Muscle of arm (tissue), 12 donors: Measurements from ENCODE around the gene SLC25A36. TPM values are rescaled to one million over a fixed set of nuclear protein-coding genes. Genes with fewer than 3 reads are reported as not detected.
"Not testable (repeated sequence)": the region's sequence is repeated elsewhere in the genome, so short reads cannot be mapped to it uniquely, and the experiment has no call there.

Experiments used
- DNase-seq: peaks from one replicate; pipeline ENCODE4 v3.0.0-alpha.2; 2013
- polyA plus RNA-seq, 12 donors: library from polyadenylated mRNA; unstranded; fragments of 120-200 nt; gene quantifications; one replicate each; pipeline ENCODE4 v1.2.1, GENCODE V29; 2013; ENCODE audit not compliant: insufficient read length in 12 of 12

Gene SLC25A36
- polyA plus RNA-seq, 12 donors, result 50.3 to 107 (median 82.1) TPM; not detected in 1

DNA sequence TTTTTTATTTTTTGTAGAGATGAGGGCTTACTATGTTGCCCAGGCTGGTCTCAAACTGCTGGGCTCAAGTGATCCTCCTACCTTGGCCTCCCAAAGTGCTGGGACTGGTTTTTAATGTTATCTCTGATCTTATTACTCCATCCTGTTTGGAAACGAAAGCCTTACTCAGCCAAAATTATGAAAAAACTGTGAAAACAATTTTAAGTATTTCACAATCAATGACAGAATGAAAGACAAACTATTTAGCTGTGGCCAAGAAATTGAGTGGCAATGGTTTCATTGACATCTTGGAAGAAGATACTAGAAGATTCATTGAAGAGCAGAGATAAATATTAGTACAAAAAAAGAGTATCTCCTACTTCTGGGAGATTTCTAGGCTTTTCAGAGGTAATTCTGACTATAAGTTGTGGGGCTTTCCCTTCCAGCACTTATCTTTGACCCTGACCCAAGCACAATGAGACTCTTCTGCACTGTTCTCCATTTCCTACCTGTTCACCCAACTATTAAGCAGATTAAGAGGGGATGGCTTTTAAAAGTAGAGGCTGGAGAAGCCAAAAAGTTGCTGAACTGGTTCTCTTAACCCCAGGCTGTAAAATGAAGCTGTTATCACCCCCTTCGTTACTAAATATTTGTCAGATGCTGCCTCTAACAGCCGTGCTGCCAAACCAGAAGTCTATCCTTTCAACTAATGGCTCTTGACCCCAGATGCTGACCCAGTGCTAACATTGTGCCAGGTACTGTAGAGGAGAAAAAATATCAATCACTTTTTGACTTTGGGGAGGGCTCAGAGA, 14.2 kb upstream of the SLC25A36 start:
- no peak for DNase-seq

DNA sequence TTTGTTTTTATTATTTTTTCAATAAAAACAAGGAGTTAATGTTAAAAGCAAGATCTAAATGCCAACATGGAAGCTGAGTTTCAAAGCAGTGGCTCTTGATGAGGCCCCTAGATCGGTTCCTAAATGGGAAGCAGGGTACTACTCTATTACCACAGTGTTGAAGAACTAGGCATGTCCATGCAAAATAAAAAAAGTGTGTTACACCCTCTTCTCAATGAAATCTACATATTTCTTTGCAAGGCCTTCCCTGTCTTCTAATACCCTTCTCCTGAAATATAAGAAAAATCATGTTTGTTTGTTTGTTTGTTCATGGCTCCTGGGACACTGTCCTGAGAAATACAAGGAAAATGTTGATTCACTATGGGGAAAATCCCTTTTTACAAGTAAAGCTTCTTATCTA, 12.2 kb upstream of the SLC25A36 start:
- DNase-seq, result no peak

DNA sequence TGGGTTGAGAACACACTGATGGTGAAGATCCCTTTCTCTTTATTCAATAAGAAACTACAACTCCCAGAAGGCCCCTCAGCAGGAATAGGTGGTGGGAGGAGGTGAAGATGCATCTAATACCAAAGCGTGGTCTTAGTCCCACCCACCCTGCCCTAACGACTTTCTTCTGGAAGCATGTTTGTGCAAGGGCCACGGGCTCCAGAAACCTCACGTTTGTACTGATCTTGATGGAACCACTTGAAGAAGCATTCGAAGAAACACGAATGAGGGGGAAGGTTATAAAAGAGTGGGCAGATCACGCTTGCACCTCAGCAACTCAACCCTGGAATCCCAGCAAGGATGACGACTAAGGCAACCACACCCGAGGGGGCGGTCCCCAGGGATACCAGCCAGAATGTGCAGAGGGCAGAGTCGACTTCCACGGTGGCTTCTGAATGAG, 10.6 kb upstream of the SLC25A36 start:
- DNase-seq, result no peak

DNA sequence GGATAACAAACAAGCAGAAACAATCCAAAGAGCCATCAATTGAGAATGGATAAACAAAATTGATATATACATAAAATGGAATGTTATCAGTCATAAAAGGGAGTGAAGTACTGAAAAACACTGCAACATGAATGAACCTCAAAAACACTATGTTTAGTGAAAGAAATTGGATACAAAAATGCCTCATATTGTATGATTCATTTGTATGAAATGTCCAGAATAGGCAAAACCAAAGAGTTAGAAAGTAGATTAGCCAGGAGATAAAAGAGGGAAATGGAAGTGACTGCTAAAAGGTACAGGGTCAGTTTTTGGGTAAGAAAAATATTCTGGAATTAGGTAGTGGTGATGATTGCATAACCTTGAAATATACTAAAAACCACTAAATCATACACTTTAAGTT, 9.8 kb upstream of the SLC25A36 start:
- no peak for DNase-seq

DNA sequence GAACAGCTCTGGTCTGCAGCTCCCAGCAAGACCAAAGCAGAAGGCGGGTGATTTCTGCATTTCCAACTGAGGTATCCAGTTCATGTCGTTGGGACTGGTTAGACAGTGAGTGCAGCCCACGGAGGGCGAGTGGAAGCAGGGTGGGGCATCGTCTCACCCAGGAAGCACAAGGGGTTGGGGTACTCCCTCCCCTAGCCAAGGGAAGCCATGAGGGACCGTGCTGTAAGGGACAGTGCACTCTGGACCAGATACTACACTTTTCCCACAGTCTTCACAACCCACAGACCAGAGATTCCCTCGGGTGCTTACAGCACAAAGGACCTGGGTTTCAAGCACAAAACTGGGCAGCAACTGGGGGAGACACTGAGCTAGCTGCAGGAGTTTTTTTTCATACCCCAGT, 8.5 kb upstream of the SLC25A36 start:
- no peak for DNase-seq

DNA sequence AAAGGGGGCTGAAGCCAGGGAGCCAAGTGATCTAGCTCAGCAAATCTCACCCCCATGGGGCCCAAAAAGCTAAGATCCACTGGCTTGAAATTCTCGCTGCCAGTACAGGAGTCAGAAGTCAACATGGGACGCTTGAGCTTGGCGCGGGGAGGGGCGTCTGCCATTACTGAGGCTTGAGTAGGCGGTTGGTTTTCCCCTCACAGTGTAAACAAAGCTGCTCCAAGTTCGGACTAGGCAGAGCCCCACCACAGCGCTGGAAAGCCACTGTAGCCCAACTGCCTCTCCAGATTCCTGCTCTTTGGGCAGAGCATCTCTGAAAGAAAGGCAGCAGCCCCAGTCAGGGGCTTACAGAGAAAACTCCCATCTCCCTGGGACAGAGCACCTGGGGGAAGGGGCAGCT, 8.1 kb upstream of the SLC25A36 start:
- no peak for DNase-seq

DNA sequence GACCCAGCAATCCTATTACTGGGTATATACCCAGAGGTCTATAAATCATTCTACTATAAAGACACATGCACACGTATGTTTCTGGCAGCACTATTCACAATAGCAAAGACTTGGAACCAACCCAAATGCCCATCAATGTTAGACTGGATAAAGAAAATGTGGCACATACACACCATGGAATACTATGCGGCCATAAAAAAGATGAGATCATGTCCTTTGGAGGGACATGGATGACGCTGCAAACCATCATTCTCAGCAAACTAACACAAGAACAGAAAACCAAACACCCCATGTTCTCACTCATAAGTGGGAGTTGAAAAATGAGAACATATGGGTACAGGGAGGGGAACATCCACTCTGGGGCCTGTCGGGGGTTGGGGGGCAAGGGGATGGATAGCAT, 2.3 kb upstream of the SLC25A36 start:
- DNase-seq, result not testable (repeated sequence)

DNA sequence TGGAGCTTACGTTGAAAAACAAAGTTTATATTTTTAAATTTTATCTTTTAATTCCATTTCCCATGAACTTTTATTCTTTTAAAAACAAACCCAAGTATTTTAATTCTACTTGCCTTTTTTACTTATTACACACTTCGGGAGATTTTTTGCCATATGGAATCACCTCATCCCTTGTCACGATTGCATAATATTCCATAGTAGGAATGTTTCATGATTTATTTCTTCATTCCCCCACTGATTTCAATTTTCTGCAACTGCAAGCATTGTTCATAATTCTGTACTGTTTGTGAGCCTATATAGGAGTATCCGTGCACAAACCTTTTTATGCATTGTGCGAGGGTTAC, 574 bp upstream of the SLC25A36 start:
- DNase-seq, result no peak

DNA sequence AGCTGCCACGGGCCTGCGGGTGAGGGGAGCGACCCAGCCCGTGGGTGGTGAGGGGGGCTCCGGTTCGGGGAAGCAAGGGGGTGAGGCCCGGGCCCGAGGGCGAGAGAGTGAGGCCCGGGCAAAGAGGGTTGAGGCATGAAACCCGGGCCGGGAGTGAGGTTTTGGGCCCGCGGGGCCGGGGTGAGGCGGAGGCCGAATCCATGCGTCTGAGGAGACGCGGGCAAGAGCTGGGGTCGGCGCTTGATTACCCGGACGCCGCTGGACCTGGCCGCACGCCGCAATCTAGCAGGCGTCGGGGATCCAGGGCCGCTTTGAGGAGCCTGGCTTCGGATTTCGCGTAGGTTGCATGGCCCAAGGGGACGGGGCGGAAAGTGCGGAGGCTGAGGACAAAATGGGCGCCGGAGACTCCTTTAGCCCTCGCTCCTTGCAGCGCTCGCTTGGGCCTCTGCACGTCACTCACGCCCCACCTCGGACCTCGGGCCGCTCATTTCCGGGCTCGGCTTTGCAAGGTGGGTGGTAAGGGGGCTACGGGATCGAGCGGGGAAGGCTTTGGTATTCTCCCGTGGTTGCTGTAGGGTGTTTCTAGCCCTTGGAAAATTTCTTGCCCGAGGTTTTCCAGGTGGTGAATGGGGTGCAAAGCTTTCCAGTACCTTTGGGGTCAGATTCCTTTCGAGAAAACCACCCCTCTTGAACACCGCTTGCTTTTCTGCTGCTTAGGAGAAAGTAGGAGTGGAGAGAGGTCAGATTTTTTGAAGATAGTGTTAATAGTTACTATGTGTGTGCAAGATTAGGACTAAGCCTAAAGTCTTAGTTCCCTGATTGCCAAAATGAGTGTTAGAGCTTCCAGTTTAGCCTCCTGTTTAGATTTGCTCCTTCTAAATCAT, 827 bp downstream of the SLC25A36 start:
- peak; percentile 80 for DNase-seq

DNA sequence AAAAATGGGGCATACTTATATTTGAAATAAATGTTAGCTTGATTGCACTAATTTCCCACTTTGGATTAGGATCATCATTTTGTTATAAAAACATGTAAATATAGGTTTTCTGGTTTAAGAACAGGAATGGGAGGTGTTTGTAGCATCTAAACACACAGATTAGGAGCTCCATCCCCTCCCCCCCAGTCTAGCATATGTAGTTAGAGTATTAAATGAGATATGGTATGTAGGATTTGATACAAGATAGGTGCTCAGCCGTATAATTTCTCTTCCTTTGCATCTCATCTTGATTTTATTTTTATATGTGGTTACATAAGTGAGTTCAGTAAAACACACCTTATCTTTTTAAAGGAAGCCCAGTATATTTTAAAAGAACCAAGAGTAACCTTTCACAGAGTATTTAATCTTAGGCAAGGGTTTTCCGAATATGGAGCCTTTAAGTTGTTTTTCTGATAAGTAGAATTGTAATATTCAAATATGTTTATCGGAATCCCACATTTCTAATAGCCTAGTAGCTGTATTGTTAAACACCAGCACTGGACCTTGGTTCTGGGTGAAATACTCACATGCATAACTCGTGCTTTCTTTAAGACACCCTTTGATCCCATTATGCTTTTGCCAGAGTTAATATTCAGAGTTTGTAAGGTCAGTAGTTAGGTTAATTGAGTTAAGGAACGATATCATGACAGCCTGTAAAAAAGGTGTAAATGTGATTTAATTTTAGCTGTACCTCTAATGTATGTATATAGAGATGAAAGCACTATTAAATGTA, 2.3 kb downstream of the SLC25A36 start:
- no peak for DNase-seq

DNA sequence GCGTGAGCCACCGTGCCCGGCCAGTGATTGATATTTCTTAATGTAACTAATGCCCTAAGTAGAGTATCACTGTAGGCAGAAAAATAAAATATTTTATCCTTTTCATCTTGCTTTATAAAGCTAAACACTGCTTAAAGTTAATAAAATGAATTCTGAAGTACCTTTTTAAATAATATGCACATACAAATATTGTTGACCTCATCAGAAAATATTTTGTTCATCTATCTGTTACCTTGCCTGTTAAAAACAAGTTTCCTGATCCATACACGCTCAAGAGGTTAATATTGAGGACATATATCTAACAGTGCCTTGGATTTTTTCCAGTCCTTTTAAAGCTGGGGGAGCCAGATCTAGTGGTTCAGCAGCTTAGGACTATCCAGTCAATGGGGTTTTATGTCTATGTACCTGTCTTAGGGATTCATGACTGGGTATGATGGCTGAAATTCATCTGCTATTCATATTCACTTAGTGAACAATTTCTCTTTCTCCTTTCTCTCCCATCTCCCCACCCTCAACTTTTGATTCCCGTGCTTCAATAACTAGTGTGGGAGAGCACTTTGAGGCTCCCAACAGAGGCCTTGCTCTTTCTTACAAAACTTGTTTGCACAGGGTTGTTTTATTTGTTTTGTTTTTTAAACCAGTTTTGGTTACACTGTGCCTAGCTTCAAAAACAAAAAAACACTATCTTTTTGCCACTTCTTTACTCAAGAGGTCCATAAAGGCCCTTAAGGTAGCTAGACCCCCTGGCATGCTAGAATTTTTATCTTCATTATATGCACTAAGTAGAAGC, 7.0 kb downstream of the SLC25A36 start:
- DNase-seq, result no peak

DNA sequence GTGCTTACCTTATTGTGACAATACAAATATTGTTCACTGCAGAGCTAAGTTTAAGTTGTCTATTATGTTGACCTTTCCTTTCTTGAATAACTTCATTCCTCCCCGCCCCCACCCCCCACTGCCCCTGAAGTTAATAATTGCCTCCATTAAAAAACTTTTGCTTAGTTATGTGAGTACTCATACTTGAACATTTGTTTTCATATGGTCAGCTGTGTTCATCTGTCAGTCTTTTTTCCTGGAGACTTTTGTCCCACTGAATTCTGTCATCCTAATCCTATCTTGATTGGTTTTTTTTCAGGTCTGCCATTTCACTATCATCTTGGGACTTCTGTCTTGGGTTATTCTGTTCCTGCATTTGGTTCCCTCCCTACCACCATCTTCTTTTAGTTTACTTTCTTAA, 8.5 kb downstream of the SLC25A36 start:
- no peak for DNase-seq

DNA sequence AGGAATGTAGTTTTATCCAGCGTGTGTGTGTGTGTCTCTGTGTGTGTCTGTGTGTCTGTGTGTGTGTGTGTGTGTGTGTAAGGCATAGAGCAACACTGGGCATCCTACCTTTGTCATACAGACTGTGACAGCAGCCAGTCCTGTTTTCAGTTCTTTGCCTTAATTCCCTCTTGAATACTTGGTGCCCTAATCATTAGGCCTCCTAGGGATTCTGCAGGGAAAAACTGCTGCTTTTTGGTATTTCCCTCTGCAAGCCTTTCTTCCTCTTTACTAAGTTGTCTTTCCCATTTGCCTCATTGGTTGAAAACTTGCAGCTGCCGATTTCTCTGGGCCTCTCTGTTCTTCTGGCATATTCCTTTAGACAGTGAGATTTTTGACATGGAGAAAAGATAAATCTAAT, 9.2 kb downstream of the SLC25A36 start:
- DNase-seq, result no peak

DNA sequence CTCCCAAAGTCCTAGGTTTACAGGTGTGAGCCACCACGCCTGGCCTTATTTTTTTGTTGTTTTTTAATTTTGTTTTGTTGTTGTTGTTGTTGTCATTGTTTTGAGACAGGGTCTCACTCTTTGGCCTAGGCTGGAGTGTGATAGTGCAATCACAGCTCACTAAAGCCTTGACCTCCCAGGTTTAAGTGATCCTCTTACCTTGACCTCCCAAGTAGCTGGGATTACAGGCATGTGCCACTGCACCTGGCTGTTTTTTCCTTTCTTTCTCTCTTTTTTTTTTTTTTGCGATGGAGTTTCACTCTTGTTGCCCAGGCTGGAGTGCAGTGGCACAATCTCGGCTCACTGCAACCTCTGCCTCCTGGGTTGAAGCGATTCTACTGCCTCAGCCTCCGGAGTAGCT, 10.1 kb downstream of the SLC25A36 start:
- DNase-seq, result not testable (repeated sequence)

DNA sequence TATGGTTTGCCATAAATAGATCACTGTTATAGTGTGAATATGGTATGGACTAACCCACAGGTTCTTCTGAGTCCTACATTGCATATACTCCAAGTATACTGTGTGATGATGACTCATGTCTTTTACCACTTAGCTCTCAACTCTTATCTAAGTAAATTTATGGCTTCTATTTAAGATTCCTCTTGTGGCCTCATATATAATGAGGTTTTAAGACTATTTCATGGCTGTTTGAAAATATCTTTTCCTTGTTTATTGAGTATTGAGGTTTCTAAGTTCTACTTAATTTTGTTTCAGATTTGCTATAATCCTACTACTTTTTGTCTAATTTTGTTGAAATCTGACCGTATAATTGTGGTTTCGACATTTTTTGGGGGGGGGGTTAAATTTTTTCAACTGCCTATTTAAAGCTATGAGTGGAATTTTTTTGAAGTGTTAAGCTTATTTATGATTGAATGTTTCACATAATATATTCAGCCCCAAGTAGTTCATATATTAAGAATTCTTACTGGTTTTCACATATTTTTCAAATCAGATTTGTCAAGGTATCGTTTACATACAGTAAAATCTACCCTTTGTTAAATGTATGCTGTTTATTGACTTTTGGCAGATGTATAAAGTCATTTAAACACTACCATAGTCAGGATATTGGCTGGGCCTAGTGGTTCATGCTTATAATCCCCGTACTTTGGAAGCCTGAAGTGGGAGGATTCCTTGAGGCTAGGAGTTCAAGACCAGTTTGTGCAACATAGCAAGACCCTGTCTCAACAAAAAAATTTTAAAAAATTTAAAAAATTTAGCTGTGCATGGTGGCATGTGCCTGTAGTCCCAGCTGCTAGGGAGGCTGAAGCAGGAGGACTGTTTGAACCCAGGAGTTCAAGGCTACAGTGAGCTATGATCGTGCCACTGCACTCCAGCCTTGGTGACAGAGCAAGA, 11.7 kb downstream of the SLC25A36 start:
- DNase-seq, result no peak

DNA sequence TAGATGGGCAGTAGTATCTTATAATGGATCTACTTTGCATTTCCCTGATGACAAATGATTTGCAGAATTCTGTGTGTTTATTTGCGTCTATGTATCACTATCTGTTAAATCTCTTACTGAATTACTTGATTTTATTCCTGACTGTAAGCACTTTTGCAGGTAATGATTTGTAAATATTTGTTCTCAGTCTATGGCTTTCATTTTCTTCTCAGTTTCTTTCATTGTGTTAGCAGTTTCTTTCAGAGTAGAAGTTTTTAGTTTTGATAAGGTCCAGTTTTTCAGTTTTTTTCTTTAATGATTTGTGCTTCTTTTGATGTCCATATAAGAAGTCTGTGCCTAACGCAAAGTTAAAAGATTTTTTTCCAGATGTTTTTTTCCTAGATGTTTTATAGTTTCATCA, 12.9 kb downstream of the SLC25A36 start:
- DNase-seq, result no peak

DNA sequence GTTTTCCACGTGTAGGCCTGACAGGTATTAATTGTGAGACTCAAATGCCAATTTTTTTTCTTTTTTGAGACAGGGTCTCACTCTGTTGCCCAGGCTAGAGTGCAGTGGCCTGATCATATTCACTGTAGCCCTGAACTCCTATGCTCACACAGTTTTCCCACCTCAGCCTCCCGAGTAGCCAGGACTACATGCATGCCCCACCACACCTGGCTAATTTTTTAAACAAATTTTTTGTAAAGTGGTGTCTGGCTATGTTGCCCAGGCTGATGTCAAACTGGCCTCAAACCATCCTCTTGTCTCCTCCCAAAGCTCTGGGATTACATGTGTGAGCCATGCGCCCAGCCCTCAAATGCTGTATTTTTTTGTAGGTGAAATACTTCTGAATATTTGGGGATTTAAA, 14.0 kb downstream of the SLC25A36 start:
- no peak for DNase-seq

DNA sequence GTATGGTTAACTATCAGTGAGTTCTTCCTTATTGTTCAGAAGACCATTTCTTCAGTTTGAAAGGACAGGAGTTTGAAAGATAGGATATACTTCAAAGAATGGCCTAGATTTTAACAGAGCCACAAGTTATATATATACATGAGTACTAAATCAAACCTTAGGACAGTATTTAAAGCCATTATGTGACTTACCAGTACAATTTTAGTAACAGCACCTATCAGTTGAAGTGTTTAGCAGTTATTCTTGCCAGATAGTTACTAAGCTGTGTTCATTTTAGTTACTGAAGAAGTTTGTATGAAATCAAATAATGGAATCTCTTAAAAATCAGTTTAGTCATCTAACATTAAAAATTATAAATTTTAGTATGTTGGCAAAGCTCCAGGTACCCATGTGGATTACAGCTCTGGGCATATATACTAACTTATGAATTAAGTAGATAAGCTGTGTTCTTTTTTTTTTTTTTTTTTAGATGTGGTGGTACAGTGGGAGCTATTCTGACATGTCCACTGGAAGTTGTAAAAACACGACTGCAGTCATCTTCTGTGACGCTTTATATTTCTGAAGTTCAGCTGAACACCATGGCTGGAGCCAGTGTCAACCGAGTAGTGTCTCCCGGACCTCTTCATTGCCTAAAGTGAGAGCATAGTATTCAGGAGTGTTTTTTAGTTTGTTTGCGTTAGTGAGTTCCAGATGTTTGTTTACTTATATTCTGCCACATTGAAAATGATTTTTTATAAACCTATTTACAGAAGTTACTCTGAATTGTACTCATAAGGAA, 14.6 kb downstream of the SLC25A36 start:
- no peak for DNase-seq

DNA sequence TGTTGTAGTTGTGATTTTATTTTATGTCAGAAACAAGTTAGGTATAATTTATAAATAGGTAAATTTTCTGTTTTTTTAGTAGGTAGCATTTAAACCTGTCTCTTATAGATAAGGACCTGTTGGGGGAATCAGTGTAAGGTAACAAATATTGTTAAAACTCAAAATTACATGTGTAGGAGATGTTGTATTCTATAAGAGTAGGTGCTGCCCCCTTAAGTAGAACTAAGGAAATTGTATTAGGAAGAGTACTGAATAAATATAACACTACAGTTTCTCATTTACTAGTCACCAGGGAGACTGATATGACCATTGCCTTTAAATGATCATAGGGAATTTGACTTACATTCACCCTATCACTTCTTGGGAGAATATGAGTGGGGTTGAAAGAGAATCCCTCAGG, 31.2 kb downstream of the SLC25A36 start:
- DNase-seq, result no peak

DNA sequence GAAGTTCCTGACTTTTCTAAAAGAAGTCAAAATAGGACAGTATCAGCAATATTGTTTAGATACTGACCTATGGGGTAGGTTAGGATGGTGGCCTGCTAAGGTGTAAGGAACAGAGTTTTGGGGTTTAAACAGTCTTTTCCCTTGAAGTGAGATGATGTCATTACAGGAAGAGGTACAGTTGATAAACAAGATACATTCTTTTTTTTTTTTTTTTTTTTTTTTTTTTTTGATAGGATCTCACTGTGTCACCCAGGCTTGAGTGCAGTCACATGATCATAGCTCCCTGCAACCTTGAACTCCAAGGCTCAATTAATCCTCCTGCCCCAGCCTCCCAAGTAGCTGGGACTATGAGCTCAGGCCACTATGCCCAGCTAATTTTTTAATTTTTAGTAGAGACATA, 33.3 kb downstream of the SLC25A36 start:
- DNase-seq, result no peak
